Body of pancreas (tissue), 4 donors: ENCODE measurements around the gene CACNG6. TPM values are rescaled to one million over a fixed set of nuclear protein-coding genes. Genes with fewer than 3 reads are reported as not detected.

Source experiments
- ATAC-seq: fragments of 150-250 bp; one replicate; pipeline ENCODE4 v1.9.1; 2016
- DNase-seq, 4 donors: peaks; one replicate each; pipeline ENCODE4 v3.0.0-alpha.2; 2019
- H3K27ac ChIP-seq, 4 donors: fragments of 200-600 bp; sonication (generic); 1 replicate in 3 of 4; 2 replicates in 1 of 4; pipeline versions ENCODE4 v1.5.1 to v1.6.1; 2016 to 2019; ENCODE audit warnings: mild to moderate bottlenecking in 1 of 4, mixed read lengths in 1 of 4, moderate library complexity in 1 of 4
- H3K27me3 ChIP-seq, 2 donors: fragments of 200-600 bp; sonication (generic); one replicate each; pipeline ENCODE4 v1.6.0; 2016; ENCODE audit warnings: mild to moderate bottlenecking in 1 of 2
- H3K36me3 ChIP-seq, 2 donors: fragments of 200-600 bp; sonication (generic); replicated peaks in 1 of 2; 2 replicates each; pipeline ENCODE4 v1.5.1; 2016; ENCODE audit warnings: low read depth in 2 of 2; ENCODE audit not compliant: insufficient read depth in 1 of 2
- H3K4me1 ChIP-seq: fragments of 200-600 bp; sonication (generic); one replicate; pipeline ENCODE4 v1.6.0; 2016
- H3K4me3 ChIP-seq, 2 donors: fragments of 200-600 bp; sonication (generic); 1 replicate in 1 of 2; 2 replicates in 1 of 2; pipeline ENCODE4 v1.5.1; 2016 to 2019
- H3K9me3 ChIP-seq, 3 donors: fragments of 200-600 bp; sonication (generic); 1 replicate in 2 of 3; 2 replicates in 1 of 3; pipeline ENCODE4 v1.5.1; 2016
- POLR2A ChIP-seq, 3 donors: fragments of 450-650 bp; IDR thresholded peaks; one replicate each; pipeline ENCODE4 v1.6.1; 2016; ENCODE audit warnings: antibody characterized with exemption in 3 of 3, mild to moderate bottlenecking in 2 of 3
- WGBS, 2 donors: methylation state at CpG; one replicate each; pipeline ENCODE4 v1.1.5; 2017; 5-methylcytosine and 5-hydroxymethylcytosine counted together
- intact Hi-C: fragments of 100-400 bp; cut with DNase I; formaldehyde crosslinking; loops from one replicate; pipeline ENCODE4 v1.15.1; 2023
- total RNA-seq, 2 donors: library from RNA; depleted of rRNA; stranded (reverse); fragments of >200 nt; gene quantifications; one replicate each; pipeline ENCODE4 v1.1.0, GENCODE V29; 2016
- TF ChIP-seq, protein P1 (sequence below), 7 experiments: fragments of 450-650 bp in 4 of 7; fragments of 200-600 bp in 3 of 7; sonication (generic) in 3 of 7; IDR thresholded peaks; one replicate each; pipeline ENCODE4 v1.5.1; 2016 to 2019; ENCODE audit warnings: antibody characterized with exemption in 7 of 7

The CACNG6 gene
- total RNA-seq, 2 donors from 2014 or later, result not detected

DNA sequence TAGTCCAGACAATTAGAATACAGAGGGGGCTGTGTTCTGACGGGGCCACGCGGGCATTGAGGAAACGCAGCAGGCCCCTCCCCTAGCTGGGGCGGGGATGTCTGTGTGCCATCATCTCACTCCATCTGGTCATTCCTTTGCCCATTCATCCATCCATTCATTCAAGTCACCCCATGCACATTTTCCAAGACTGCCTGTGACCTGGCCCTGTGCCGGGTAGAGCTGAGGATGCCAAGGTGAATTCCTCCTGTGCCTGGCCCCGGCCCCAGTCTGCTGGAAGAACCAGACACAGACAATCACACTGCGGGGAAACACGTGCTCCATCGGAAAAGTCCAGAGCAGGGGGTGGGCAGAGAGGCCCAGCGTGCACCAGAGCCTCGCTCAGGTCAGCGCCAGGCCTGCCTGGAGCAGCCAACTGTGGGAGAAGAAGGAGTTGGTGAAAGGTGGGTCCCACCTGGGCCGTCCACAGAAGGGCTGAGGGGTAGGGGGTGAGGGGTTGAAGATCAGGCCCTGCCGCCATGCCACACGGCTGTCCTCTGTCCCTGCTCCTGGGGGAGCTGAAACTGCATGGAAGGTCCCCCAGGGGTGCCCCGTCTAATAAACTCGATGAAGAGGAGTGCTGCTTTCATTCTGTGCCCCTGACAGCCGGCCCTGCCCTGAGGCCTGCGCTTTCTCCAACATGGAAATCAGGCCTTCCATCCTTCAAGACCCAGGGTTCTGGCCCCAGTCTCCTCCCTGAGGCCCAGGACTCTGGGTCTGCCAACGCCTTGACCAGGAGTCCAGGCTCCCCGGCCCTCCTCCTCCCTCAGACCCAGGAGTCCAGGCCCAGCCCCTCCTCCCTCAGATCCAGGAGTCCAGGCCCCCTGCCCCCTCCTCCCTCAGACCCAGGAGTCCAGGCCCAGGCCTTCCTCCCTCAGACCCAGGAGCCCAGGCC, 1.6 kb upstream of the CACNG6 start:
- intact Hi-C loops, result no loop called here
- peaks cover 0 to 19% of the 10 kb centered on the region in 2 donors for H3K27me3 ChIP-seq
- DNase-seq (no peak), ATAC-seq (no peak)
- 59 to 60% methylated on average over 17 to 21 of the region's 22 CpGs for WGBS, 2 donors
- no peak overlapping the region for H3K4me3 ChIP-seq
- peaks cover 6% of the 10 kb centered on the region for H3K4me1 ChIP-seq
- no peaks in the 10 kb centered on the region for H3K36me3 ChIP-seq
- no peak overlapping the region for H3K27ac ChIP-seq
- H3K9me3 ChIP-seq, result no peaks in the 10 kb centered on the region
- TF ChIP-seq, protein P1, sequence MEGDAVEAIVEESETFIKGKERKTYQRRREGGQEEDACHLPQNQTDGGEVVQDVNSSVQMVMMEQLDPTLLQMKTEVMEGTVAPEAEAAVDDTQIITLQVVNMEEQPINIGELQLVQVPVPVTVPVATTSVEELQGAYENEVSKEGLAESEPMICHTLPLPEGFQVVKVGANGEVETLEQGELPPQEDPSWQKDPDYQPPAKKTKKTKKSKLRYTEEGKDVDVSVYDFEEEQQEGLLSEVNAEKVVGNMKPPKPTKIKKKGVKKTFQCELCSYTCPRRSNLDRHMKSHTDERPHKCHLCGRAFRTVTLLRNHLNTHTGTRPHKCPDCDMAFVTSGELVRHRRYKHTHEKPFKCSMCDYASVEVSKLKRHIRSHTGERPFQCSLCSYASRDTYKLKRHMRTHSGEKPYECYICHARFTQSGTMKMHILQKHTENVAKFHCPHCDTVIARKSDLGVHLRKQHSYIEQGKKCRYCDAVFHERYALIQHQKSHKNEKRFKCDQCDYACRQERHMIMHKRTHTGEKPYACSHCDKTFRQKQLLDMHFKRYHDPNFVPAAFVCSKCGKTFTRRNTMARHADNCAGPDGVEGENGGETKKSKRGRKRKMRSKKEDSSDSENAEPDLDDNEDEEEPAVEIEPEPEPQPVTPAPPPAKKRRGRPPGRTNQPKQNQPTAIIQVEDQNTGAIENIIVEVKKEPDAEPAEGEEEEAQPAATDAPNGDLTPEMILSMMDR (IDR thresholded peaks at IDR 0.05), result no peak
- TF ChIP-seq POLR2A (IDR thresholded peaks at IDR 0.05), result no peak

DNA sequence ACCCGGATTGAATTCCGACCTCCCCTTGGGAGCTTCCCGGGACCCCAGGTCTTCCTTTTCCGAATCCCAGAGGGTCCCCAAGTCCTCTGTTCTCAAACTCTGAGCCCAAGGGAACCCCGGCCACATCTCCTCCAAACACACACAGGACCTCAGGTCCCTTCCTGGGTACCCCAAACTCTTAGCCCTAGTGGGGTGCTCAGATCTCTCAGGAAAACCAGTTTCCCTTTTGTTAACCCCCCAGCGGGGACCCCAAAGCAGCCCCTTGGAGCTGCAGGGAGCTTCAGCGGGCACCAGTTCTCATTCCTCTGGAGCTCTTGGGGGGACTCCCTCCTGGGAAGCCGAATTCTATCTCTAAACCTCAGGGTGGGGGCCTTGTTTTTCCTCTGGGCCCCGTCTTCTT, 774 bp downstream of the CACNG6 start:
- Histone ChIP-seq H3K4me3 (no peak overlapping the region), H3K27me3 (peaks cover 0 to 19% of the 10 kb centered on the region in 2 donors), H3K36me3 (no peaks in the 10 kb centered on the region), H3K27ac (no peak overlapping the region), H3K9me3 (no peaks in the 10 kb centered on the region), H3K4me1 (peaks cover 6% of the 10 kb centered on the region)
- ATAC-seq (no peak), DNase-seq (no peak)
- TF ChIP-seq, protein P1 (IDR thresholded peaks at IDR 0.05), result no peak
- no peak for TF ChIP-seq POLR2A (IDR thresholded peaks at IDR 0.05)
- WGBS, 2 donors, result 65 to 72% methylated on average over 9 of the region's 9 CpGs
- intact Hi-C loops, result no loop called here

DNA sequence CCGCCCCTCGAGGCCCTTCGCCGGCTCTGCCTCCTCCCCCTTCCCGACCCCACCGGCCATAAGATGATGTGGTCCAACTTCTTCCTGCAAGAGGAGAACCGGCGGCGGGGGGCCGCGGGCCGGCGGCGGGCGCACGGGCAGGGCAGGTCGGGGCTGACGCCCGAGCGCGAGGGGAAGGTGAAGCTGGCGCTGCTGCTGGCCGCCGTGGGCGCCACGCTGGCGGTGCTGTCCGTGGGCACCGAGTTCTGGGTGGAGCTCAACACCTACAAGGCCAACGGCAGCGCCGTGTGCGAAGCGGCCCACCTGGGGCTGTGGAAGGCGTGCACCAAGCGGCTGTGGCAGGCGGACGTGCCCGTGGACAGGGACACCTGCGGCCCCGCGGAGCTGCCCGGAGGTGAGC, 1.4 kb downstream of the CACNG6 start:
- no peak for DNase-seq
- intact Hi-C loops, result no loop called here
- H3K4me1 ChIP-seq, result peaks cover 6% of the 10 kb centered on the region
- H3K27ac ChIP-seq, result no peak overlapping the region
- TF ChIP-seq, protein P1 (IDR thresholded peaks at IDR 0.05), result no peak
- TF ChIP-seq POLR2A (IDR thresholded peaks at IDR 0.05), result no peak
- peaks cover 0 to 19% of the 10 kb centered on the region in 2 donors for H3K27me3 ChIP-seq
- 15% methylated on average over 25 of the region's 43 CpGs; no CpG with 5 or more reads in 1 of the 2 donors for WGBS, 2 donors
- H3K9me3 ChIP-seq, result no peaks in the 10 kb centered on the region
- no peak for ATAC-seq
- H3K36me3 ChIP-seq, result no peaks in the 10 kb centered on the region
- H3K4me3 ChIP-seq, result no peak overlapping the region

DNA sequence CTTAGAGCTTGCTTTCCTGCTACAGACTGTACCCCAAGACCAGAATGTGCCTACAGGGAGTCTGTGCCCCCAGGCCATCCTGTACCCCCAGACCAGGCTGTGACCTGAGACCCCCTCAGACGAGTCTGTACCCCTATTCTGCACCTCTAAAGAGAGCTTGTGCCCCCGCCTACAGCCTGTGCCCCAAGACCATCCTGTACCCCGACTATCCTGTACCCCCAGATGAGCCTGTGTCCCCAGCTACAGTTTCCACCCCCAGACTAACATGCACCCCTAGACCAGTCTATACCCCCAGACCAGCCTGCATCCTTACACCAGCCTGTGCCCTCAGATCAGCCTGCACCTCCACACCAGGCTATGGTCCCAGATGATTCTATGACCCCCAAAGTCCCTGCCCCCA, 2.0 kb downstream of the CACNG6 start:
- ATAC-seq (no peak), DNase-seq (no peak)
- intact Hi-C loops, result no loop called here
- Histone ChIP-seq H3K36me3 (no peaks in the 10 kb centered on the region), H3K4me3 (no peak overlapping the region), H3K9me3 (no peaks in the 10 kb centered on the region), H3K27ac (no peak overlapping the region), H3K4me1 (peaks cover 6% of the 10 kb centered on the region), H3K27me3 (peaks cover 0 to 19% of the 10 kb centered on the region in 2 donors)
- no peak for TF ChIP-seq POLR2A (IDR thresholded peaks at IDR 0.05)
- TF ChIP-seq, protein P1 (IDR thresholded peaks at IDR 0.05), result no peak
- 10 to 52% methylated on average over 2 to 3 of the region's 3 CpGs for WGBS, 2 donors
